GM21576 (cell line): ENCODE results near the gene NAGPA.
A peak's percentile ranks its signal among the peaks of the same experiment; 100 is the strongest.

Experiments
- ATAC-seq: cut with Tn5 transposase; IDR thresholded peaks from one replicate; pipeline ENCODE4 v1.9.1; 2021; ENCODE audit warnings: mild to moderate bottlenecking, moderate library complexity; ENCODE audit not compliant: unreplicated experiment

Gene NAGPA

DNA sequence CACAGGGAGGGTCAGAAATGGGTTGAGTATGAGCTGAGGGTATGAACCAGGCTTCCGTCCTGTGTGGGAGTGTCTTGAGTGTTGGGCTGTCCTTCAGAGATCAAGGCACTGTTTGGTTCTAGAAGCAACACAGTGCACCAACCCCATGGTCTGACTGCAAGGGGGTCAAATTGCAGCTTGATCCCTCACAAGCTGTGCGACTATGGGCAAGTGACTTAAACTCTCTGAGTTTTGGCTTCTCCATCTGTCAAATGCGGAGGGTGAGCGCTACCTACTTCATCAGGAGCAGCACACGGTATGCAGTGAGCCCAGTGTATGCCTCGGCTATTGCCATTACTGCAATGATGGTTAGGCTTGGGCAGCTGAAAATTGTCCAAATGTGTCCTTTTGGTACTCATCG lies 54.6 kb downstream of the NAGPA start:
- no peak for ATAC-seq

DNA sequence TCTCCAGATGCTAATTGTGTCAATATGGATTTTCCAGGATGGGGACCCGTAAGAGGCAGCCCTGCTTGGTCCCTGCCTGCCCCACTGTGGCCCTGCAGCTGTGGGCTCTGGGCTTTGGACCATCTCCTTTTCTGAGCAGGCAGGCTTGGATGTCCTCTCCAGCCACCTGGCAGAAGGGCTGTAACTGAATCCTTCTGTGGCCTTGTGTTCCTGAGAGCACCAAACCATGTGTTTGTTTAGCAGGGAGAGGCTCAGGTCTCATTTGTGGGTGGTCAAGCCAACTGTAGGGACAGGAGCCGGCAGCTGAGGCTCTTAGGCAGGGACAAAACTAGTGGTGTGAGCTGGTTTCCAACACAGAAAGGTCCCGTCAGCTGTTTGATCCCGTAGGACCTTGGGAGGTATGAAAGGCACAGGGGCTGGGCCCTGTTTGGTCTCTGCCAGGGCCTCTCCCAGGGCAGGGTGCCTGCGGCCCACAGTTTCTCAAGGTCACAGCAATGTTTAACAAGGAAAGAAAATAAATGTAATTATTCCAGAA lies 57.1 kb downstream of the NAGPA start:
- ATAC-seq, result no peak

DNA sequence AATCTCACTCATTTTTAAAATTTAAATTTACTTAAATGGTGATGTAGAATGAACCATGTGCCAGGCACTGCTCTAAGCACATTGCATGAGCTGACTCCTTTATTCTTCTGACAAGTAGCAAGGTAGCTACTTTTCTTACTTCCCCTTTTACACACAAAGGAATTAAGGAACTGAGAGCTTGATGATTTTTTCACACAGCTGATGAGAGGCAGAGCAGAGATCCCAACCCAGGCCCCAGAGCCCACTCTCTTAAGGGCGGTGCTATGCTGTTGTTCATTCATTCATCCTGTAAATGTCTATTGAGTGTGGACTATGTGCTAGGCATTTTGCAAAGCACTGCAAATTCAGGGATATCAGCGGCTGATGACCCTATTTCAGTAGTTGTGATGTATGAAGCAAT lies 57.7 kb downstream of the NAGPA start:
- peak; percentile 91 for ATAC-seq
